K562 (cell line): ENCODE data around the gene FAM83F. TPM values are rescaled to one million over a fixed set of nuclear protein-coding genes. Genes with fewer than 3 reads are reported as not detected.

ENCODE experiments used
- DLX4 ChIP-seq: fragments of 250-450 bp; sonication (Bioruptor Pico); IDR thresholded peaks from 2 replicates; pipeline ENCODE4 v1.6.1; 2021; ENCODE audit warnings: mild to moderate bottlenecking
- FIP1L1 ChIP-seq: fragments of 200-400 bp; formaldehyde crosslinking; IDR thresholded peaks from 2 replicates; pipeline ENCODE4 v1.6.1; 2018; ENCODE audit warnings: mild to moderate bottlenecking, low read depth, low read length; ENCODE audit not compliant: poor library complexity, severe bottlenecking
- GATAD2B ChIP-seq: fragments of 450-650 bp; IDR thresholded peaks from 2 replicates; pipeline ENCODE4 v1.6.1; 2017; ENCODE audit warnings: mild to moderate bottlenecking, borderline replicate concordance
- GTF2B ChIP-seq: IDR thresholded peaks from 2 replicates; pipeline ENCODE4 v1.6.1; 2011; ENCODE audit not compliant: insufficient read length; ENCODE audit errors: extremely low read depth
- HBP1 ChIP-seq: fragments of 450-650 bp; formaldehyde crosslinking; IDR thresholded peaks from 2 replicates; pipeline ENCODE4 v1.4.0; 2022; ENCODE audit warnings: missing genetic modification characterization
- HCFC1 ChIP-seq: IDR thresholded peaks from 2 replicates; pipeline ENCODE4 v1.6.1; 2012; ENCODE audit warnings: low read depth, low read length, improper control_type of control experiment
- HDAC1 ChIP-seq, 2 experiments: fragments of 450-650 bp; IDR thresholded peaks; 2 replicates each; pipeline ENCODE4 v1.6.1; 2016 to 2017; ENCODE audit warnings: inconsistent platforms in 1 of 2, mild to moderate bottlenecking in 1 of 2, moderate library complexity in 1 of 2
- HDAC8 ChIP-seq: fragments of 450-650 bp; IDR thresholded peaks from 2 replicates; pipeline ENCODE4 v1.6.1; 2016; ENCODE audit warnings: mild to moderate bottlenecking, missing genetic modification characterization, moderate library complexity, missing compliant biosample characterization
- KLF10 ChIP-seq: fragments of 250-450 bp; sonication (Bioruptor Pico); IDR thresholded peaks from 2 replicates; pipeline ENCODE4 v1.6.1; 2021; ENCODE audit warnings: matching md5 sums
- MTA1 ChIP-seq: fragments of 450-650 bp; IDR thresholded peaks from 2 replicates; pipeline ENCODE4 v1.6.1; 2017; ENCODE audit warnings: borderline replicate concordance
- NCOA6 ChIP-seq: fragments of 450-650 bp; IDR thresholded peaks from 2 replicates; pipeline ENCODE4 v1.6.1; 2017; ENCODE audit warnings: mild to moderate bottlenecking
- NKRF ChIP-seq: fragments of 450-650 bp; IDR thresholded peaks from 2 replicates; pipeline ENCODE4 v1.6.1; 2016; ENCODE audit warnings: borderline replicate concordance
- PPARD ChIP-seq: fragments of 250-450 bp; sonication (Bioruptor Pico); IDR thresholded peaks from 2 replicates; pipeline ENCODE4 v1.8.0; 2022; ENCODE audit warnings: inconsistent platforms, mild to moderate bottlenecking, moderate library complexity
- RAD21 ChIP-seq, 2 experiments: fragments of 250-450 bp in 1 of 2; fragments of 450-650 bp in 1 of 2; sonication (Bioruptor Pico) in 1 of 2; formaldehyde crosslinking in 1 of 2; IDR thresholded peaks in 1 of 2; conservative IDR thresholded peaks in 1 of 2; 2 replicates each; pipeline versions ENCODE4 v1.4.0 to v1.8.0; 2020 to 2022; ENCODE audit warnings: mild to moderate bottlenecking in 2 of 2, moderate library complexity in 1 of 2
- RBM39 ChIP-seq: fragments of 200-400 bp; formaldehyde crosslinking; optimal IDR thresholded peaks from 2 replicates; pipeline ENCODE3; 2018; ENCODE audit warnings: low read depth, low read length
- RCOR1 ChIP-seq, 2 experiments: IDR thresholded peaks; 2 replicates each; pipeline ENCODE4 v1.6.1; 2012; ENCODE audit warnings: low read depth in 2 of 2, low read length in 2 of 2, borderline replicate concordance in 1 of 2, improper control_type of control experiment in 1 of 2
- SRF ChIP-seq, 2 experiments: fragments of 250-450, 450-650 bp in 1 of 2; sonication (Bioruptor Pico) in 1 of 2; sonication (generic) in 1 of 2; formaldehyde crosslinking; IDR thresholded peaks; 2 replicates each; pipeline versions ENCODE4 v1.5.0 to v1.5.1; 2020 to 2022; ENCODE audit warnings: mild to moderate bottlenecking in 1 of 2, missing genetic modification reagents in 1 of 2
- ZC3H8 ChIP-seq: fragments of 450-650 bp; IDR thresholded peaks from 2 replicates; pipeline ENCODE4 v1.6.1; 2017
- ZFP30 ChIP-seq: fragments of 250-450 bp; sonication (Bioruptor Pico); IDR thresholded peaks from 2 replicates; pipeline ENCODE4 v1.8.0; 2022; ENCODE audit warnings: moderate library complexity, mild to moderate bottlenecking, inconsistent platforms, borderline replicate concordance
- ZNF280A ChIP-seq: fragments of 450-650 bp; IDR thresholded peaks from 2 replicates; pipeline ENCODE4 v1.6.1; 2018; ENCODE audit warnings: mild to moderate bottlenecking, low read depth; ENCODE audit not compliant: partially characterized antibody
- ZNF584 ChIP-seq: fragments of 200-800 bp; sonication (Bioruptor generic); IDR thresholded peaks from 2 replicates; pipeline ENCODE4 v1.6.1; 2016; ENCODE audit warnings: low read depth, mild to moderate bottlenecking, missing genetic modification characterization, missing compliant biosample characterization
- ZSCAN29 ChIP-seq: fragments of 450-650 bp; IDR thresholded peaks from 2 replicates; pipeline ENCODE4 v1.6.1; 2017
- polyA plus RNA-seq, 8 experiments: library from polyadenylated mRNA; depleted of rRNA in 4 of 8; stranded (reverse) in 5 of 8; unstranded in 3 of 8; fragments of >200 nt; fragmentation: Nextera tagmentation in 2 of 8; fragmentation: Illumina TruSeq in 1 of 8; extraction: Ambion mirVana in 2 of 8; extraction: Trizol in 1 of 8; gene quantifications; 2 replicates each; pipeline versions ENCODE4 v1.2.1 to v1.2.3, GENCODE V29; 2011 to 2014; ENCODE audit warnings: inconsistent platforms in 1 of 8, missing spikeins in 1 of 8
- total RNA-seq, 7 experiments: library from RNA; depleted of rRNA in 6 of 7; stranded (reverse); fragments of >200 nt in 6 of 7; fragmentation: Illumina TruSeq in 2 of 7; extraction: Trizol in 2 of 7; gene quantifications; 2 replicates each; pipeline versions ENCODE4 v1.2.1 to v1.2.3, GENCODE V29; 2011 to 2021; ENCODE audit warnings: low replicate concordance in 1 of 7

The FAM83F gene
- total and polyA plus RNA-seq, 9 of the 15 experiments (the other 6 are each of a cell fraction or from before 2014, with no cell fraction given) = under 0.01 to 0.13 (median 0.04) TPM; not detected in 1

- no peak for TF ChIP-seq NKRF
- TF ChIP-seq KLF10 (CRISPR knock-in tag) = no peak
- no peak for TF ChIP-seq ZNF280A
- peak in 1 of 2 experiments; percentile 42; a peak in 3 of 4 replicates for TF ChIP-seq RAD21 (CRISPR knock-in tag; conservative IDR thresholded peaks at IDR 0.05 in 1 of 2, IDR thresholded peaks at IDR 0.05 in 1 of 2)
- 0 out of 4 replicates have a peak, but pooled peaks of 1 of the 2 experiments have one; percentile 19 for TF ChIP-seq HDAC1 (IDR thresholded peaks at IDR 0.05)
- TF ChIP-seq SRF (CRISPR knock-in tag; IDR thresholded peaks at IDR 0.05) = no peak
- no peak for TF ChIP-seq NCOA6
- TF ChIP-seq PPARD (CRISPR knock-in tag) = no peak
- no peak for TF ChIP-seq HCFC1
- no peak for TF ChIP-seq MTA1
- TF ChIP-seq GTF2B = no peak
- TF ChIP-seq HDAC8 (tag) = no peak
- no peak for TF ChIP-seq DLX4
- TF ChIP-seq ZC3H8 = no peak
- TF ChIP-seq ZSCAN29 = no peak
- no peak for TF ChIP-seq HBP1
- 0 out of 4 replicates have a peak, but pooled peaks of 1 of the 2 experiments have one; percentile 48 for TF ChIP-seq RCOR1 (IDR thresholded peaks at IDR 0.05; ENCODE audit: borderline replicate concordance in 1 of 2, low read depth in 2 of 2, low read length in 2 of 2)
- TF ChIP-seq RBM39 = no peak
- TF ChIP-seq GATAD2B = no peak
- peak; percentile 28; the same call in 1 of the 2 replicates for TF ChIP-seq ZNF584 (CRISPR knock-in tag)
- no peak for TF ChIP-seq FIP1L1
- TF ChIP-seq ZFP30 (CRISPR knock-in tag) = no peak
Observed at GRCh38 chr22:39959640-39960447, 34.9 kb upstream of the FAM83F start, which contains the start of gene TMA7B (continued).
